ENCODE results near the gene BBOX1. TPM values are rescaled to one million over a fixed set of nuclear protein-coding genes. Genes with fewer than 3 reads are reported as not detected.
"Not testable (repeated sequence)": the region's sequence is repeated elsewhere in the genome, so short reads cannot be mapped to it uniquely, and the experiment has no call there.

BBOX1 gene
- under 0.01 TPM for total RNA-seq

- no peaks in the 10 kb centered on the region for H3K36me3 ChIP-seq (ENCODE audit: control insufficient read depth in 3 of 3, insufficient read depth in 3 of 3, low read length in 3 of 3)
- H3K27ac ChIP-seq (ENCODE audit: low read depth, low read length) = no peak within 1 kb of the TSS
- no peaks in the 10 kb centered on the region for H3K27me3 ChIP-seq (ENCODE audit: control insufficient read depth in 3 of 3, insufficient read depth in 3 of 3, low read length in 3 of 3)
- no peak within 1 kb of the TSS for H3K9ac ChIP-seq (ENCODE audit: low read depth in 1 of 3, low read length in 3 of 3)
- H3K4me1 ChIP-seq (ENCODE audit: control insufficient read depth in 3 of 3, insufficient read depth in 3 of 3, low read length in 3 of 3) = peaks cover 0 to 4% (median 3%) of the 10 kb centered on the region in 3 donors
- H3K9me3 ChIP-seq (ENCODE audit: control insufficient read depth in 3 of 3, low read length in 3 of 3) = peaks cover 0 to 3% (median 0%) of the 10 kb centered on the region in 3 donors
- no peak within 1 kb of the TSS for H3K4me3 ChIP-seq (ENCODE audit: low read length in 3 of 3)
Observed at GRCh38 chr11:27040302-27041115, at the start of gene BBOX1. BBOX1 (plus strand) TSS chr11:27040815; CDS start chr11:27055431, 14,616 bp downstream.

DNA sequence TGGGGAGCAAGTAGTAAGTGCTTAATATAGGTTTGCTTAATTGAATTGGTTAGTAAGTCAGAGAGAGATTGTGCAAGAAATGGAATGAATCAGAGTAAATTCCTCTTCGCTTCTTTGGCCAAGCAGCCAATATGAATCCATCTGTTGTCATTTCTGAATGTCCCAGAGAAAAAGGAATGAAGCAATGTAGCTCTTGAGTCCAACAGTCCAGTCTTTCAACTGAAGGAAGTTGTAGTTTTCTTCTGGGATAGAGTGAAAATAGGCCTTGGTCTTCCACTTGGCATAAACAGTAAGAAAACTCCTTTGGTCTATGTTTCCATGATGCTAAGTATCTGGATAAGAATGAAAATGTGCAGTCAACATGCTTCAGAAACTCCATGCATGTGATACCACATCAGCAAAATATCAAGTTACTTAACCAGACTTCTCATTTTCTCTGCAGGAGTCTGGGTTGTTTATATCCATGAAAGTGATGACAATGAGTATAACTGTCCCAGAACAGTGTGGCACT lies 48.5 kb upstream of the BBOX1 start:
- no peak overlapping the region for H3K27ac ChIP-seq (ENCODE audit: low read depth, low read length)
- H3K9ac ChIP-seq (ENCODE audit: low read depth in 1 of 3, low read length in 3 of 3) = no peak overlapping the region
- H3K4me1 ChIP-seq (ENCODE audit: control insufficient read depth in 3 of 3, insufficient read depth in 3 of 3, low read length in 3 of 3) = peaks cover 0 to 11% (median 5%) of the 10 kb centered on the region in 3 donors

DNA sequence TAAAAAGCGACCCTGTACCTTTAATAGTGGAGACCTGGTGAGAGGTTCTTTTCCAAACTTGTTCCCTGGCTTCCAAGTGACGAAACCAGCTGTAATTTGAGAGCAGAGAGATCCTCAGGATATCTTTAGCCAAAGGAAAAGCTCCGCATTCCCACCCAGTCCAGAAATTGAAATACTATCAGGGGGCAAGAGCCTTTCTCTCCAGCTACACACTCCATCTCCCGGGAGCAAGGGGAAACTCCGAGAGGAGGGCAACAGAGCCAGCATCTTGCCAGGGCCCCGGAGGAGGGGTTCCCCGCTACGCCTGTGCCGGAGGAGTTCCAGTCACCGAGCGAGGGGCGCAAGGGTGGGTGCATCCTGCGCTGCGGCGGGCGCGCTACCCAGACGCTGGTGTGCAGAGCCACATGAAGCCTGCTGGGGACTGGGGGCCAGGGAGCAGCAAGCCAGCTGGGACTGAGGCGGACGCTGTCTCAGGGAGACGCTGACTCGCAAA lies 46.6 kb upstream of the BBOX1 start, which contains the start of gene FIBIN:
Gene FIBIN, plus strand, starts transcription at position 148 of the 493 bp plus-strand sequence. CDS start 415 bp downstream, outside the sequence.
- Histone ChIP-seq H3K36me3 (ENCODE audit: control insufficient read depth in 3 of 3, insufficient read depth in 3 of 3, low read length in 3 of 3) (no peaks in the 10 kb centered on the region), H3K4me3 (ENCODE audit: low read length in 3 of 3) (peak within 1 kb of the TSS; percentile 67 to 71 (median 70)), H3K27me3 (ENCODE audit: control insufficient read depth in 3 of 3, insufficient read depth in 3 of 3, low read length in 3 of 3) (no peaks in the 10 kb centered on the region), H3K4me1 (ENCODE audit: control insufficient read depth in 3 of 3, insufficient read depth in 3 of 3, low read length in 3 of 3) (peaks cover 0 to 11% (median 5%) of the 10 kb centered on the region in 3 donors), H3K9ac (ENCODE audit: low read depth in 1 of 3, low read length in 3 of 3) (peak within 1 kb of the TSS; percentile 63 to 79 (median 64)), H3K27ac (ENCODE audit: low read depth, low read length) (peak within 1 kb of the TSS; percentile 64), H3K9me3 (ENCODE audit: control insufficient read depth in 3 of 3, low read length in 3 of 3) (no peaks in the 10 kb centered on the region)

More for the DNA sequence above, 48.5 kb upstream of the BBOX1 start:
- no peaks in the 10 kb centered on the region for H3K9me3 ChIP-seq (ENCODE audit: control insufficient read depth in 3 of 3, low read length in 3 of 3)
- H3K36me3 ChIP-seq (ENCODE audit: control insufficient read depth in 3 of 3, insufficient read depth in 3 of 3, low read length in 3 of 3) = no peaks in the 10 kb centered on the region
- no peak overlapping the region for H3K4me3 ChIP-seq (ENCODE audit: low read length in 3 of 3)
- H3K27me3 ChIP-seq (ENCODE audit: control insufficient read depth in 3 of 3, insufficient read depth in 3 of 3, low read length in 3 of 3) = no peaks in the 10 kb centered on the region

DNA sequence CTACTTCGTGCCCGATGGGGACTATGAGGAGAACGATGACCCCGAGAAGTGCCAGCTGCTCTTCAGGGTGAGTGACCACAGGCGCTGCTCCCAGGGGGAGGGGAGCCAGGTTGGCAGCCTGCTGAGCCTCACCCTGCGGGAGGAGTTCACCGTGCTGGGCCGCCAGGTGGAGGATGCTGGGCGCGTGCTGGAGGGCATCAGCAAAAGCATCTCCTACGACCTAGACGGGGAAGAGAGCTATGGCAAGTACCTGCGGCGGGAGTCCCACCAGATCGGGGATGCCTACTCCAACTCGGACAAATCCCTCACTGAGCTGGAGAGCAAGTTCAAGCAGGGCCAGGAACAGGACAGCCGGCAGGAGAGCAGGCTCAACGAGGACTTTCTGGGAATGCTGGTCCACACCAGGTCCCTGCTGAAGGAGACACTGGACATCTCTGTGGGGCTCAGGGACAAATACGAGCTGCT lies 46.0 kb upstream of the BBOX1 start:
- Histone ChIP-seq H3K9me3 (ENCODE audit: control insufficient read depth in 3 of 3, low read length in 3 of 3) (no peaks in the 10 kb centered on the region), H3K36me3 (ENCODE audit: control insufficient read depth in 3 of 3, insufficient read depth in 3 of 3, low read length in 3 of 3) (no peaks in the 10 kb centered on the region), H3K27ac (ENCODE audit: low read depth, low read length) (peak overlapping the region; percentile 64), H3K27me3 (ENCODE audit: control insufficient read depth in 3 of 3, insufficient read depth in 3 of 3, low read length in 3 of 3) (no peaks in the 10 kb centered on the region), H3K4me1 (ENCODE audit: control insufficient read depth in 3 of 3, insufficient read depth in 3 of 3, low read length in 3 of 3) (peaks cover 0 to 11% (median 5%) of the 10 kb centered on the region in 3 donors), H3K9ac (ENCODE audit: low read depth in 1 of 3, low read length in 3 of 3) (peak overlapping the region; percentile 63 to 79 (median 64)), H3K4me3 (ENCODE audit: low read length in 3 of 3) (peak overlapping the region; percentile 67 to 71 (median 70))

DNA sequence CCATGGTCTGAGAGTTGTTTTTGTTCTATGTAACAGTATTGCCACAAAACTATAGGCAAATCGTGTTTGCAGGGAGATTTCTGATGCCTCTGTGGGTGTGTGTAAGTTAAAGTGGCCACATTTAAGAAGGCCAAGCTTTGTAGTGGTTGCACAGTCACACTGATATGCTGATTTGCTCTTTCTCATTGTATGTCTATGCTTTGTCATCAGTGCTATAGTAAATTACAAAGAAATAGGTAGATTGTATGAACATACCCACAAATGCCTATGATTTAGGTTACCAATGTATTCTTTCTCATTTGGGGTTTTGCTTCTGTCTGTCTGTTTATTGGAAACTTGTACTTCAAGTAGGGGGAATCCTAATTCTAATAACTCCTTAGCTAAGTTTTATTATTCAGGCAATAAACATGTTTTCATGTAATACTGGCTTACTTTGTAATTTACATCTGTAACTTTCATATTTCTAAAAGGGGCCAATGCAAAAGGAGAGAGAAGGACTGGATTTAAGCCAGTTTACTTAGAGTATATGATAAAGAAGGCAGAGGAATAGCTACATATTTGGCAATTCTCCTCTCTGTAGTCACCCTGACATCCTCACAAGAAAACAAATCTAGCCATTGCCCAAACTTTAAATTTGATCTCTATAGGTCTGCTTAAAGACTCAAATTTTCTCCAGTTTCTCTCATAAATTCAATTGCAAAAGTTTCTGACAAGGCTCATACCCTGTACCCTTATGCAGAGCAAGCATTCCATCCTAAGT lies 44.7 kb upstream of the BBOX1 start:
- no peaks in the 10 kb centered on the region for H3K27me3 ChIP-seq (ENCODE audit: control insufficient read depth in 3 of 3, insufficient read depth in 3 of 3, low read length in 3 of 3)
- H3K9ac ChIP-seq (ENCODE audit: low read depth in 1 of 3, low read length in 3 of 3) = peak overlapping the region in 1 of 3 donors; percentile 63
- H3K27ac ChIP-seq (ENCODE audit: low read depth, low read length) = no peak overlapping the region
- H3K4me1 ChIP-seq (ENCODE audit: control insufficient read depth in 3 of 3, insufficient read depth in 3 of 3, low read length in 3 of 3) = peaks cover 0 to 11% (median 5%) of the 10 kb centered on the region in 3 donors
- H3K4me3 ChIP-seq (ENCODE audit: low read length in 3 of 3) = peak overlapping the region in 2 of 3 donors; percentile 30 to 70
- H3K36me3 ChIP-seq (ENCODE audit: control insufficient read depth in 3 of 3, insufficient read depth in 3 of 3, low read length in 3 of 3) = no peaks in the 10 kb centered on the region
- no peaks in the 10 kb centered on the region for H3K9me3 ChIP-seq (ENCODE audit: control insufficient read depth in 3 of 3, low read length in 3 of 3)

- H3K9ac ChIP-seq (ENCODE audit: low read depth in 1 of 3, low read length in 3 of 3) = no peak overlapping the region
- H3K4me3 ChIP-seq (ENCODE audit: low read length in 3 of 3) = no peak overlapping the region
- H3K4me1 ChIP-seq (ENCODE audit: control insufficient read depth in 3 of 3, insufficient read depth in 3 of 3, low read length in 3 of 3) = peaks cover 0 to 6% (median 5%) of the 10 kb centered on the region in 3 donors
- H3K27ac ChIP-seq (ENCODE audit: low read depth, low read length) = no peak overlapping the region
- H3K9me3 ChIP-seq (ENCODE audit: control insufficient read depth in 3 of 3, low read length in 3 of 3) = no peaks in the 10 kb centered on the region
- no peaks in the 10 kb centered on the region for H3K36me3 ChIP-seq (ENCODE audit: control insufficient read depth in 3 of 3, insufficient read depth in 3 of 3, low read length in 3 of 3)
- H3K27me3 ChIP-seq (ENCODE audit: control insufficient read depth in 3 of 3, insufficient read depth in 3 of 3, low read length in 3 of 3) = no peaks in the 10 kb centered on the region
Observed at GRCh38 chr11:26997378-26997777, 43.2 kb upstream of the BBOX1 start.

GRCh38 chr11:27001136-27001730 lies 39.4 kb upstream of the BBOX1 start:
- H3K4me1 ChIP-seq (ENCODE audit: control insufficient read depth in 3 of 3, insufficient read depth in 3 of 3, low read length in 3 of 3); H3K36me3 ChIP-seq (ENCODE audit: control insufficient read depth in 3 of 3, insufficient read depth in 3 of 3, low read length in 3 of 3); H3K27me3 ChIP-seq (ENCODE audit: control insufficient read depth in 3 of 3, insufficient read depth in 3 of 3, low read length in 3 of 3); H3K9me3 ChIP-seq (ENCODE audit: control insufficient read depth in 3 of 3, low read length in 3 of 3); H3K27ac ChIP-seq (ENCODE audit: low read depth, low read length); H3K4me3 ChIP-seq (ENCODE audit: low read length in 3 of 3); H3K9ac ChIP-seq (ENCODE audit: low read depth in 1 of 3, low read length in 3 of 3): not testable (repeated sequence)

- no peak overlapping the region for H3K4me3 ChIP-seq (ENCODE audit: low read length in 3 of 3)
- H3K27me3 ChIP-seq (ENCODE audit: control insufficient read depth in 3 of 3, insufficient read depth in 3 of 3, low read length in 3 of 3) = no peaks in the 10 kb centered on the region
- no peaks in the 10 kb centered on the region for H3K4me1 ChIP-seq (ENCODE audit: control insufficient read depth in 3 of 3, insufficient read depth in 3 of 3, low read length in 3 of 3)
- H3K9me3 ChIP-seq (ENCODE audit: control insufficient read depth in 3 of 3, low read length in 3 of 3) = no peaks in the 10 kb centered on the region
- no peaks in the 10 kb centered on the region for H3K36me3 ChIP-seq (ENCODE audit: control insufficient read depth in 3 of 3, insufficient read depth in 3 of 3, low read length in 3 of 3)
- H3K9ac ChIP-seq (ENCODE audit: low read depth in 1 of 3, low read length in 3 of 3) = no peak overlapping the region
- no peak overlapping the region for H3K27ac ChIP-seq (ENCODE audit: low read depth, low read length)
Observed at GRCh38 chr11:27002431-27002830, 38.2 kb upstream of the BBOX1 start.

GRCh38 chr11:27002838-27003237 lies 37.8 kb upstream of the BBOX1 start:
- no peaks in the 10 kb centered on the region for H3K9me3 ChIP-seq (ENCODE audit: control insufficient read depth in 3 of 3, low read length in 3 of 3)
- no peak overlapping the region for H3K4me3 ChIP-seq (ENCODE audit: low read length in 3 of 3)
- no peaks in the 10 kb centered on the region for H3K27me3 ChIP-seq (ENCODE audit: control insufficient read depth in 3 of 3, insufficient read depth in 3 of 3, low read length in 3 of 3)
- H3K27ac ChIP-seq (ENCODE audit: low read depth, low read length) = no peak overlapping the region
- no peaks in the 10 kb centered on the region for H3K36me3 ChIP-seq (ENCODE audit: control insufficient read depth in 3 of 3, insufficient read depth in 3 of 3, low read length in 3 of 3)
- H3K4me1 ChIP-seq (ENCODE audit: control insufficient read depth in 3 of 3, insufficient read depth in 3 of 3, low read length in 3 of 3) = no peaks in the 10 kb centered on the region
- no peak overlapping the region for H3K9ac ChIP-seq (ENCODE audit: low read depth in 1 of 3, low read length in 3 of 3)

Data from skeletal muscle tissue (tissue), 4 donors.